Suppressor macrophage treated with lipopolysaccharide for 1 hour (primary cell): ENCODE results near the gene DGKH.
A peak's percentile ranks its signal among the peaks of the same experiment; 100 is the strongest.
"Not testable (repeated sequence)": the region's sequence is repeated elsewhere in the genome, so short reads cannot be mapped to it uniquely, and the experiment has no call there.

ENCODE experiments used
- DNase-seq, 3 donors: peaks; one replicate each; pipeline ENCODE4 v3.0.0-alpha.2; 2020 to 2022

Gene DGKH

GRCh38 chr13:42040730-42041010 lies 7.8 kb upstream of the DGKH start:
- DNase-seq = no peak

- peak in 2 of 3 donors; percentile 95 for DNase-seq
Measured at GRCh38 chr13:42041011-42041683, 7.3 kb upstream of the DGKH start.

GRCh38 chr13:42041684-42042035 lies 6.8 kb upstream of the DGKH start:
- peak in 1 of 3 donors; percentile 98 for DNase-seq

GRCh38 chr13:42043676-42044075 lies 4.8 kb upstream of the DGKH start:
- DNase-seq = no peak

GRCh38 chr13:42046448-42046847 lies 2.0 kb upstream of the DGKH start:
- no peak for DNase-seq

GRCh38 chr13:42047561-42048341 lies 697 bp upstream of the DGKH start:
- DNase-seq = peak; percentile 56 to 68 (median 57)

- peak; percentile 92 to 95 (median 95) for DNase-seq
Measured at GRCh38 chr13:42048684-42049453, 421 bp downstream of the DGKH start.

GRCh38 chr13:42049454-42049813 lies 986 bp downstream of the DGKH start:
- DNase-seq = no peak

GRCh38 chr13:42054798-42055499 lies 6.5 kb downstream of the DGKH start:
- DNase-seq = no peak

- DNase-seq = no peak
Measured at GRCh38 chr13:42055500-42056085, 7.1 kb downstream of the DGKH start.

GRCh38 chr13:42056146-42056545 lies 7.7 kb downstream of the DGKH start:
- peak; percentile 29 to 59 (median 55) for DNase-seq

- no peak for DNase-seq
Measured at GRCh38 chr13:42056583-42056982, 8.1 kb downstream of the DGKH start.

- no peak for DNase-seq
Measured at GRCh38 chr13:42057918-42058530, 9.6 kb downstream of the DGKH start.

GRCh38 chr13:42061943-42062342 lies 13.5 kb downstream of the DGKH start:
- DNase-seq = no peak

GRCh38 chr13:42063105-42063504 lies 14.7 kb downstream of the DGKH start:
- DNase-seq = no peak

GRCh38 chr13:42064259-42064658 lies 15.8 kb downstream of the DGKH start:
- no peak for DNase-seq

- DNase-seq = no peak
Measured at GRCh38 chr13:42064966-42065365, 16.5 kb downstream of the DGKH start.

GRCh38 chr13:42065414-42065813 lies 17.0 kb downstream of the DGKH start:
- no peak for DNase-seq

GRCh38 chr13:42066542-42066941 lies 18.1 kb downstream of the DGKH start:
- no peak for DNase-seq

GRCh38 chr13:42068886-42069285 lies 20.4 kb downstream of the DGKH start:
- DNase-seq = peak; percentile 65 to 66 (median 66)

- not testable (repeated sequence) for DNase-seq
Measured at GRCh38 chr13:42070599-42070998, 22.2 kb downstream of the DGKH start.

GRCh38 chr13:42071179-42071578 lies 22.7 kb downstream of the DGKH start:
- DNase-seq = not testable (repeated sequence)
